Breast epithelium (tissue), 3 donors: Measurements from ENCODE around the gene CENPT.

ENCODE experiments used
- POLR2A ChIP-seq: fragments of 450-650 bp; IDR thresholded peaks from one replicate; pipeline ENCODE4 v1.6.1; 2016; ENCODE audit warnings: antibody characterized with exemption, mild to moderate bottlenecking, moderate library complexity
- TF ChIP-seq, protein P1 (sequence below), 3 donors: fragments of 450-650 bp; IDR thresholded peaks; one replicate each; pipeline ENCODE4 v1.5.1; 2016 to 2017; ENCODE audit warnings: antibody characterized with exemption in 3 of 3, mild to moderate bottlenecking in 3 of 3, moderate library complexity in 3 of 3

DNA sequence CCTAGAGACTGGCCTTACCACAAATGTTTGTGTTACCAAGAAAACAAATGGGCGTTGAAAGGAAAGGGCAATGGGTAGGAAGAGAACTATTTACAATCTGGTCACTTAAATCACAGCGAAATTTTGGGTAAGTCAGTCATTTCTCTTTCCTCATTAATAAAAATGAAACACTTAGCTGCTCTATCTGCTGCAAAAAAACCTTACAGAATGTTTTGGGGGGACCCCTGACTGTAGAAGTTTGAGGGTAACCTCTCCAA, 1.5 kb downstream of the CENPT start:
- TF ChIP-seq, protein P1, sequence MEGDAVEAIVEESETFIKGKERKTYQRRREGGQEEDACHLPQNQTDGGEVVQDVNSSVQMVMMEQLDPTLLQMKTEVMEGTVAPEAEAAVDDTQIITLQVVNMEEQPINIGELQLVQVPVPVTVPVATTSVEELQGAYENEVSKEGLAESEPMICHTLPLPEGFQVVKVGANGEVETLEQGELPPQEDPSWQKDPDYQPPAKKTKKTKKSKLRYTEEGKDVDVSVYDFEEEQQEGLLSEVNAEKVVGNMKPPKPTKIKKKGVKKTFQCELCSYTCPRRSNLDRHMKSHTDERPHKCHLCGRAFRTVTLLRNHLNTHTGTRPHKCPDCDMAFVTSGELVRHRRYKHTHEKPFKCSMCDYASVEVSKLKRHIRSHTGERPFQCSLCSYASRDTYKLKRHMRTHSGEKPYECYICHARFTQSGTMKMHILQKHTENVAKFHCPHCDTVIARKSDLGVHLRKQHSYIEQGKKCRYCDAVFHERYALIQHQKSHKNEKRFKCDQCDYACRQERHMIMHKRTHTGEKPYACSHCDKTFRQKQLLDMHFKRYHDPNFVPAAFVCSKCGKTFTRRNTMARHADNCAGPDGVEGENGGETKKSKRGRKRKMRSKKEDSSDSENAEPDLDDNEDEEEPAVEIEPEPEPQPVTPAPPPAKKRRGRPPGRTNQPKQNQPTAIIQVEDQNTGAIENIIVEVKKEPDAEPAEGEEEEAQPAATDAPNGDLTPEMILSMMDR (IDR thresholded peaks at IDR 0.05) = no peak
- TF ChIP-seq POLR2A = no peak
